Right lobe of liver (tissue), 6 donors: ENCODE data around the gene PHIP. TPM values are rescaled to one million over a fixed set of nuclear protein-coding genes. Genes with fewer than 3 reads are reported as not detected.
"Not testable (repeated sequence)": the region's sequence is repeated elsewhere in the genome, so short reads cannot be mapped to it uniquely, and the experiment has no call there.

ENCODE experiments used
- ATAC-seq, 4 donors: fragments of 200-7000 bp; cut with Tn5 transposase; one replicate each; pipeline ENCODE4 v1.9.1; 2020; ENCODE audit warnings: mild to moderate bottlenecking in 4 of 4, moderate library complexity in 4 of 4
- DNase-seq, 3 donors: peaks; one replicate each; pipeline ENCODE4 v3.0.0-alpha.2; 2020
- H3K27ac ChIP-seq, 3 donors: fragments of 200-600 bp; one replicate each; pipeline ENCODE4 v1.8.0; 2022
- H3K27me3 ChIP-seq, 2 donors: fragments of 200-600 bp; one replicate each; pipeline ENCODE4 v1.8.0; 2022
- H3K36me3 ChIP-seq, 4 donors: fragments of 200-600 bp; sonication (generic) in 1 of 4; one replicate each; pipeline versions ENCODE4 v1.5.1 to v1.8.0; 2017 to 2022; ENCODE audit warnings: control low read depth in 1 of 4
- H3K4me1 ChIP-seq, 4 donors: fragments of 200-600 bp; sonication (generic) in 1 of 4; one replicate each; pipeline versions ENCODE4 v1.5.1 to v1.8.0; 2017 to 2022; ENCODE audit warnings: control low read depth in 1 of 4
- H3K4me3 ChIP-seq, 3 donors: fragments of 200-600 bp; one replicate each; pipeline ENCODE4 v1.8.0; 2022
- H3K9me3 ChIP-seq, 4 donors: fragments of 200-600 bp; sonication (generic) in 1 of 4; one replicate each; pipeline versions ENCODE4 v1.5.1 to v1.8.0; 2017 to 2022; ENCODE audit warnings: control low read depth in 1 of 4
- POLR2A ChIP-seq: fragments of 450-650 bp; IDR thresholded peaks from one replicate; pipeline ENCODE4 v1.6.1; 2017; ENCODE audit warnings: antibody characterized with exemption, mild to moderate bottlenecking
- WGBS: methylation state at CpG from one replicate; pipeline ENCODE4 v1.1.6; 2018; ENCODE audit warnings: low coverage, low lambda C conversion rate; ENCODE audit not compliant: insufficient coverage; ENCODE audit errors: missing lambda C conversion rate; 5-methylcytosine and 5-hydroxymethylcytosine counted together
- intact Hi-C, 2 donors: fragments of 100-400 bp; cut with DNase I; formaldehyde crosslinking; loops; one replicate each; pipeline versions ENCODE4 v1.11.2 to v1.14.1; 2022
- total RNA-seq, 6 experiments: library from RNA; depleted of rRNA in 2 of 6; stranded (reverse); fragments of >200 nt in 2 of 6; fragmentation: NEBNext Ultra II Directional in 3 of 6; extraction: Animal tissue kit (Norgen Biotek cat#: 25700) in 3 of 6; gene quantifications; one replicate each; pipeline versions ENCODE4 v1.1.0 to v1.2.4, GENCODE V29; 2016 to 2023
- TF ChIP-seq, protein P1 (sequence below), 4 donors: fragments of 200-600 bp in 3 of 4; fragments of 450-650 bp in 1 of 4; IDR thresholded peaks; one replicate each; pipeline versions ENCODE4 v1.5.1 to v1.8.0; 2016 to 2022; ENCODE audit warnings: antibody characterized with exemption in 4 of 4, mild to moderate bottlenecking in 2 of 4
- donor health status: DM: no; HTN: yes; CAD: no.
- donor health status: DM: no; HTN: no; CAD: no.
- donor health status: DM: no; HTN: no; CAD: no.
- donor health status: DM: no; HTN: yes; CAD: no.
- donor health status: DM: no; HTN: yes; CAD: no.

Gene PHIP
- total RNA-seq, 6 experiments from 2014 or later: 5.0 to 7.8 (median 6.4) TPM

DNA sequence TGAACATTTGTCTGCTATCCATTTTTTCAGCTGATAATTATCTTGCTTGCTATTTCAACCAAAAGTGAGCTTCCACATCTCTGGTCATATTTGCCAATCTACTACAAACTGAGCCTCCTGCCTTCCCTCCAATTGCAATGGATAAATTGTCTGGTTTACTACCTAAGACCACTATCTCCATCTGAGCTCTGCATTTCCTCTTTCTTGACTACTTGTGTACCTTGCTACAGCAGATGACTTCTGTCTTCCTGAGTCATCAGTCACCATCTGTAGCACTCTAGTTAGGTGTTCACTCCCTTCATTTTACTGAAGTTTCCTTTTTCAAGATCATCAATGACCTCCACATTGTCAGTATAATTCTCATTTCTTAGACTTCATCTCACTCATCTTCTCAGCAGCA, 33.5 kb upstream of the PHIP start:
- Histone ChIP-seq H3K4me3 (no peak overlapping the region), H3K27ac (no peak overlapping the region), H3K4me1 (no peaks in the 10 kb centered on the region), H3K36me3 (no peaks in the 10 kb centered on the region), H3K9me3 (no peaks in the 10 kb centered on the region), H3K27me3 (no peaks in the 10 kb centered on the region)
- DNase-seq: no peak
- intact Hi-C loops: no loop called here
- no peak for TF ChIP-seq POLR2A
- TF ChIP-seq, protein P1, sequence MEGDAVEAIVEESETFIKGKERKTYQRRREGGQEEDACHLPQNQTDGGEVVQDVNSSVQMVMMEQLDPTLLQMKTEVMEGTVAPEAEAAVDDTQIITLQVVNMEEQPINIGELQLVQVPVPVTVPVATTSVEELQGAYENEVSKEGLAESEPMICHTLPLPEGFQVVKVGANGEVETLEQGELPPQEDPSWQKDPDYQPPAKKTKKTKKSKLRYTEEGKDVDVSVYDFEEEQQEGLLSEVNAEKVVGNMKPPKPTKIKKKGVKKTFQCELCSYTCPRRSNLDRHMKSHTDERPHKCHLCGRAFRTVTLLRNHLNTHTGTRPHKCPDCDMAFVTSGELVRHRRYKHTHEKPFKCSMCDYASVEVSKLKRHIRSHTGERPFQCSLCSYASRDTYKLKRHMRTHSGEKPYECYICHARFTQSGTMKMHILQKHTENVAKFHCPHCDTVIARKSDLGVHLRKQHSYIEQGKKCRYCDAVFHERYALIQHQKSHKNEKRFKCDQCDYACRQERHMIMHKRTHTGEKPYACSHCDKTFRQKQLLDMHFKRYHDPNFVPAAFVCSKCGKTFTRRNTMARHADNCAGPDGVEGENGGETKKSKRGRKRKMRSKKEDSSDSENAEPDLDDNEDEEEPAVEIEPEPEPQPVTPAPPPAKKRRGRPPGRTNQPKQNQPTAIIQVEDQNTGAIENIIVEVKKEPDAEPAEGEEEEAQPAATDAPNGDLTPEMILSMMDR (IDR thresholded peaks at IDR 0.05): no peak
- no peak for ATAC-seq

DNA sequence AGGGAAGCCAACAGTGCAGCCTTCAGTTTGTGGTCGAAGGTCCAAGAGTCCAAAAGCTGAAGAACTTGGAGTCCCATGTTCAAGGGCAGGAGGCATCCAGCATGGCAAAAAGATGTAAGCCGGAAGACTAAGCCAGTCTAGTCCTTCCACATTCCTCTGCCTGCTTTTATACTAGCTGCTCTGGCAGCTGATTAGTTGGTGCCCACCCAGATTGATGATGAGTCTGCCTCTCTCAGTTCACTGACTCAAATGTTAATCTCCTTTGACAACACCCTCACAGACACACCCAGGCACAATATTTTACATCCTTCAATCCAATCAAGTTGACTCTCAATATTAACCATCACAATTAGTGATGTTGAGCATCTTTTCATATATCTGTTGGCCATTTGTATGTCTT, 23.1 kb upstream of the PHIP start:
- TF ChIP-seq POLR2A: no peak
- TF ChIP-seq, protein P1 (IDR thresholded peaks at IDR 0.05): no peak
- H3K27me3 ChIP-seq: no peaks in the 10 kb centered on the region
- H3K36me3 ChIP-seq: no peaks in the 10 kb centered on the region
- WGBS: 100% methylated on average over 1 of the region's 2 CpGs
- intact Hi-C loops: no loop called here
- H3K4me3 ChIP-seq: no peak overlapping the region
- ATAC-seq (no peak), DNase-seq (no peak)
- no peaks in the 10 kb centered on the region for H3K9me3 ChIP-seq
- H3K4me1 ChIP-seq: no peaks in the 10 kb centered on the region
- H3K27ac ChIP-seq: no peak overlapping the region

DNA sequence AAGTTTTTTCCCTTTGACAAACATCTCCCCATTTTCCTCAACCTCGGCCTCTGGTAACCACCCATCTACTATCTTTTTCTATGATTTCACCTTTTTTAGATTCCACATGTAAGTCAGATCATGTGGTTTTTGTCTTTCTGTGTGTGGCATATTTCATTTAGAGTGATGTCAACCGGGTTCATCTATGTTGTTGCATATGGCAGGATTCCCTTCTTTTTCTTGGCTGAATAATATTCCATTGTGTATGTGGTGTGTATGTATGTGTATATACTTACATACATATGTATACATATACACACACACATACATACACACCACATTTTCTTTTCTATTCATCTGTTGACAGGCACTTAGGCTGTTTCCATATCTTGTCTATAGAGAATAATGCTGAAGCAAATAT, 22.2 kb upstream of the PHIP start:
- Histone ChIP-seq H3K36me3 (no peaks in the 10 kb centered on the region), H3K27ac (no peak overlapping the region), H3K4me3 (no peak overlapping the region), H3K9me3 (no peaks in the 10 kb centered on the region), H3K27me3 (no peaks in the 10 kb centered on the region), H3K4me1 (no peaks in the 10 kb centered on the region)
- no peak for ATAC-seq
- TF ChIP-seq, protein P1 (IDR thresholded peaks at IDR 0.05): no peak
- TF ChIP-seq POLR2A: no peak
- WGBS: 73% methylated on average over 2 of the region's 2 CpGs
- DNase-seq: no peak
- intact Hi-C loops: no loop called here

DNA sequence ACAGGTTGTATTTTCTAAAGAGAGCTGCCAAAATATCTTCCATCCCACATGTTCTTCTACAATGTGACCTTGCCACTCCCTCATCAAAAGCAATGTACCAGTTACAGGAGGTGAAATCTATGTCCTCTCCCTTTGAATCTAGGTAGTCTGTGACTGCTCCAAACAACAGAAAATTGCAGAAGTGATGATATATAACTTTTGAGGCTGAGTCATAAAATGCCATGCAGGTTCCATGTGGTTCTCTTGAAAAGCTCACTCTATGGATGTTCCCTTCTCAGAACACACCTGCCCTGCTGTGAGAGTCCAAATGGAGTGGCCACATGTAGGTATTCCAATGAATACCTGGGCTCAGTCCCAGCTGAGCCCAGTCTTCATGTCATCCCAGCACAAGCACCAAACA, 16.9 kb upstream of the PHIP start:
- intact Hi-C loops: no loop called here
- no peaks in the 10 kb centered on the region for H3K36me3 ChIP-seq
- no peak for TF ChIP-seq POLR2A
- TF ChIP-seq, protein P1 (IDR thresholded peaks at IDR 0.05): no peak
- H3K27ac ChIP-seq: no peak overlapping the region
- ATAC-seq (no peak), DNase-seq (no peak)
- H3K27me3 ChIP-seq: no peaks in the 10 kb centered on the region
- H3K4me1 ChIP-seq: no peaks in the 10 kb centered on the region
- H3K4me3 ChIP-seq: no peak overlapping the region
- H3K9me3 ChIP-seq: no peaks in the 10 kb centered on the region

DNA sequence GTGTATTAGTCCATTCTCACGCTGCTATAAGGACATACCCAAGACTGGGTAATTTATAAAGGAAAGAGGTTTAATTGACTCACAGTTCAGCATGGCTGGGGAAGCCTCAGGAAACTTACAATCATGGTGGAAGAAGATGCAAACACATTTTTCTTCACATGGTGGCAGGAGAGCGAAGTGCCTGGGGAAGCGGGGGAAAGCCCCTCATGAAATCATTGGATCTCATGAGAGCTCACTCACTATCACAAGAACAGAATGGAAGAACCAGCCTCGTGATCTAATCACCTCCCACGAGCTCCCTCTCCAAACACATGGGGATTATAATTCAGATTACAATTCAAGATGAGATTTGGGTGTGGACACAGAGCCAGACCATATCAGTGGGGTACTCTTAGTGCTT, 13.7 kb upstream of the PHIP start:
- WGBS: 55% methylated on average over 5 of the region's 5 CpGs
- ATAC-seq, intact Hi-C loops, H3K27me3 ChIP-seq, H3K27ac ChIP-seq, H3K36me3 ChIP-seq, DNase-seq, H3K4me1 ChIP-seq, H3K9me3 ChIP-seq, H3K4me3 ChIP-seq: not testable (repeated sequence)
